GM12891 (cell line): Measurements from ENCODE around the gene SMAP1. TPM values are rescaled to one million over a fixed set of nuclear protein-coding genes. Genes with fewer than 3 reads are reported as not detected.

Source experiments
- DNase-seq: peaks from one replicate; pipeline ENCODE4 v3.0.0; 2011; ENCODE audit warnings: low spot score; ENCODE audit not compliant: insufficient read length
- FAIRE-seq: peaks from 2 replicates; lab custom pipeline; 2011; peaks lifted over from hg19 to GRCh38; lab: Jason Lieb, UNC
- PAX5 ChIP-seq: IDR thresholded peaks from 2 replicates; pipeline ENCODE4 v1.6.1; 2011; ENCODE audit warnings: low read length, moderate library complexity, mild to moderate bottlenecking; ENCODE audit not compliant: insufficient read depth, severe bottlenecking
- POLR2A ChIP-seq: IDR thresholded peaks from 2 replicates; pipeline ENCODE4 v1.6.1; 2011; ENCODE audit warnings: low read depth, low read length, control low read depth
- POLR2AphosphoS5 ChIP-seq: IDR thresholded peaks from 2 replicates; pipeline ENCODE4 v1.6.1; 2011; ENCODE audit warnings: low read depth, low read length, control low read depth
- POU2F2 ChIP-seq: IDR thresholded peaks from 2 replicates; pipeline ENCODE4 v1.6.1; 2011; ENCODE audit warnings: low read depth, mild to moderate bottlenecking, control low read depth, low read length, moderate library complexity
- SPI1 ChIP-seq: IDR thresholded peaks from 2 replicates; pipeline ENCODE4 v1.6.1; 2011; ENCODE audit warnings: low read depth, low read length, control low read depth
- TAF1 ChIP-seq: IDR thresholded peaks from 2 replicates; pipeline ENCODE4 v1.6.1; 2011; ENCODE audit warnings: low read depth, low read length, control low read depth
- polyA plus RNA-seq: library from polyadenylated mRNA; unstranded; fragments of >200 nt; gene quantifications from one replicate; pipeline ENCODE4 v1.2.1, GENCODE V29; 2012; ENCODE audit warnings: low read depth, missing spikeins, inconsistent platforms; ENCODE audit not compliant: missing spikeins

The SMAP1 gene
- 16.5 TPM for polyA plus RNA-seq

DNA sequence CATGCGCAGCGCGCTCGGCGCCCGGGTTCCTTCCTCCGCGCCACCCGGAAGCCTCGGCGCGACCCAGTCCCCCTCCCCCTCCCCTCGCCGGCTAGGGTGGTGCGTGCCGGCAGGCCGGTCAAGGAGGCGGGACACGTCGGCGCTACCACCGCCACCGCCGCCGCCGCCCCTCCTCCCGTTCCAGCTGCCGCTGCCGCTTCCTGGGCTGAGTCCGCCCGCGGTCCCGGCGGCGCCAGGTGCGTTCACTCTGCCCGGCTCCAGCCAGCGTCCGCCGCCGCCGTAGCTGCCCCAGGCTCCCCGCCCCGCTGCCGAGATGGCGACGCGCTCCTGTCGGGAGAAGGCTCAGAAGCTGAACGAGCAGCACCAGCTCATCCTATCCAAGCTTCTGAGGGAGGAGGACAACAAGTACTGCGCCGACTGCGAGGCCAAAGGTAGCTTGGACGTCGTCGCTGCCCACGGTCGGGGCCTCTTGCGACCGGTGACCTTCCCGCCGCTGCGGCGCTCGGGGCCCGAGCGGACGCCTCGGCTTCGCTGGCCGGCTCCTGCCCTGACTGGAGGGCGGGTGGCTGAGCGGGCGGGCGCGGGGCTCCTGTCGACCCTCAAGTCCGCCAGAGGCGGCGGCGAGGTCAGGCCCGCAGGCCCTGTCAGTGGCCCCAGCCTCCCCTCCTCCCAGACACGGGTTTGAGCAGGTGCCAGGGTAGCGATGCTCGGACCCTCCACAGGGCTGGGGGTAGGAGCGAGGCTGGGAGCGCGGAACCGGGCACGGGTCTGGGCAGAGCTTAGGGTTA, at the start of gene SMAP1:
SMAP1 (plus strand) TSS at position 173 of the 788 bp plus-strand sequence; CDS start at position 314, 141 bp downstream.
- FAIRE-seq (peak; percentile 96), DNase-seq (peak; percentile 88)
- TF ChIP-seq SPI1 (0 out of 2 replicates have a peak, but pooled peaks have one; percentile 19), POU2F2 (no peak), POLR2A (no peak), TAF1 (peak; percentile 42; the same call in 1 of the 2 replicates), POLR2AphosphoS5 (peak; percentile 66)

DNA sequence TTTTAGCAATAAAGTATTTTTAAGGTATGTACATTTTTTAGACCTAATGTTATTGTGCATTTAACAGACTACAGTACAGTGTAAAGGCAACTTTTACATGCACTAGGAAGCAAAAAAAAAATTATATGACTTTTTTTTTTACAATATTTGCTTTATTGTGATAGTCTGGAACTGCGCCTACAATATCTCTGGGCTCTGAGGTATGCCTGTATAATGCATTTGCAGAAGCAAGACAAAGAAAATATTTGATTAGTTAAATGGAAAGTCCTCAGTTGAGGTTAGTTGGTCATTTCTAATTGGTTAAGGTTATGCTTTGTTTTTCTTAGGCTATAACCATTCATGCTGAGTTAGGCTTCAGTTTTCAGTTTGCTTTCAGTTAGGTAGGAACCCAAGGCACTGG, 46.9 kb upstream of the SMAP1 start:
- FAIRE-seq (no peak), DNase-seq (no peak)
- TF ChIP-seq SPI1 (no peak), POLR2A (no peak), TAF1 (no peak), POLR2AphosphoS5 (no peak), PAX5 (no peak), POU2F2 (no peak)

DNA sequence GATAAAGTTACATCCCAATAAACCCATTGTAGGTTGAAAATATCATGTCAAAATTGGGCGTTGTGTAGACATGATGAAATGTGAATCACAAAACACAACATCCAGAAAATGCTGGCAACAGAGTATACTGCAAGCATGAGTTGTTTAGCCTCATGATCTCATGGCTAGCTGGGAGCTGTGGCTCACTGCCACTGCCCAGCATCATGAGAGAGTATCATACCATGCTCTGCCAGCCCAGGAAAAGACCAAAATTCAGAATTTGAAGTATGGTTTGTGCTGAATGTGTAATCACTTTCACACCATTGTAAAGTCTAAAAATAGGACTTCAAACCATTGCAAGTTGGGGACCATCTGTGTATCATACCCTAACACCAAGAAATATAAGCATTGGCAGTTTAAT, 45.2 kb upstream of the SMAP1 start:
- FAIRE-seq (no peak), DNase-seq (no peak)
- TF ChIP-seq POLR2A (no peak), POLR2AphosphoS5 (no peak), PAX5 (no peak), TAF1 (no peak), POU2F2 (no peak), SPI1 (no peak)

DNA sequence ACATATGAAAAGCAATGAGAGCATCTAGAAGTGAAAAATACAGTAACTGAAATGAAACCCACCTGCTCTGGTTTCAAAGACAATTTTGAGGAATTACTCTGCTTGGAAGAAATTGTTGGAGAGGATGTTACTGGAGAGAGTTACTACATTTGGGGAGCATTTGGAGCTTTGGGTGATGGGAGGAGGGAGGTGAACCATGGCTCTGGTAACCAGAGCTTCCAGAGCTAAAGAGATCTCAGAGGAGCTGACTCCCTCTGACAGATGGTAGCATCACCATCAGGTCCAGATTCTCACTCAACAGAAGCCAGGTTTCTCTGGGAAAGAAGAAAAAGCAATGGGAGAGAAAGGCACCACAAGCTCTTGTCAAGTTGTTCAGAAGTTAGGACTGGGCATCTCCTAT, 42.2 kb upstream of the SMAP1 start:
- no peak for TF ChIP-seq POLR2A
- TF ChIP-seq PAX5 = no peak
- TF ChIP-seq SPI1 = no peak
- no peak for TF ChIP-seq POLR2AphosphoS5
- TF ChIP-seq POU2F2 = no peak
- no peak for TF ChIP-seq TAF1
- FAIRE-seq (no peak), DNase-seq (no peak)

DNA sequence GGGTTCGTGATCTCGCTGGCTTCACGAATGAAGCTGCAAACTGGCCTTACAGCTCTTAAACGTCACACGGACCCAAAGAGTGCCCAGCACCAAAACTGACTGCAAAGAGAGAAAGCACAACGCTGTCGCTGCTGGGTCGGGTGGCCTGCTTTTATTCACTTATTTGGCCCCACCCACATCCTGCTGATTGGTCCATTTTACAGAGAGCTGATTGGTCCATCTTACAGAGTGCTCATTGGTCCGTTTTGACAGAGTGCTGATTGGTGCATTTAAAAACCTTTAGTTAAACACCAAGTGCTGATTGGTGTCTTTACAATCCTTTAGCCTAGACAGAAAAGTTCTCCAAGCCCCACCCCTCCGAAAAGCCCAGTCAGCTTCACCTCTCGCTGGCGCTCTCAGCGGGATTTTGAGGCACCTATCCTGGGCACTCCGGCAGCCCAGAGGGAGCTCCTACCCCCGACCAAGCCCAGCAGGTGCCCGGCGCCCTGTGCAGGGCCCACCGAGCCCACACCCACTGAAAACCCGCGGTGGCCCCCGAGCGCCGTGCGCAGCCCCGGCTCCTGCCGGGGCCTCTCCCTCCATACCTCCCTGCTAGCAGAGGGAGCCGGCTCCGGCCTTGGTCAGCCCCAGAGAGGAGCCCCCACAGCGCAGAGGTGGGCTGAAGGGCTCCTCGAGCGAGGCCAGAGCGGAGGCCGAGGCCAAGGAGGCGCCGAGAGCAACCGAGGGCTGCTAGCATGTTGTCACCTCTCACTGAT, 40.0 kb upstream of the SMAP1 start:
- FAIRE-seq (no peak), DNase-seq (no peak)
- TF ChIP-seq POLR2AphosphoS5 = no peak
- no peak for TF ChIP-seq SPI1
- no peak for TF ChIP-seq PAX5
- no peak for TF ChIP-seq POLR2A

DNA sequence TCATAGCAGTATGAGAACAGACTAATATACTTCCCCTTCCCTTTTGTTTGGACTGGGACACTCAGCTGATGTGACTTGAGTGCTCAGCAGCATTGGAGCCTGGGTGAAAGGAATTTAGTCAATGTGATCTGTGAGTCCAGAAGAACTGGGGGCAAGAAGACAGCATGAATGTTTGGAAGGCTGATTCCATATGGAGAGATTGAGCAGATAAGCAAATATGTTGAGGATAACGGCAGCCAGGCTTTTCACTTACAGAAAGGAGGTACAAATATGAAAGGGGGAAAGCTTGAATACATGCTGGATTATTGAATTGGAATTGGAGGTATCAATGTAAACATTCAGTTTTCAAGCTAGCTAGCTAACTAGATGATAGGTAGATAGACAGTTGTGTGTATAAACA, 37.8 kb upstream of the SMAP1 start:
- no peak for FAIRE-seq
- no peak for DNase-seq
- no peak for TF ChIP-seq TAF1
- TF ChIP-seq POU2F2 = no peak
- TF ChIP-seq PAX5 = no peak
- TF ChIP-seq SPI1 = no peak
- TF ChIP-seq POLR2A = no peak
- TF ChIP-seq POLR2AphosphoS5 = no peak

DNA sequence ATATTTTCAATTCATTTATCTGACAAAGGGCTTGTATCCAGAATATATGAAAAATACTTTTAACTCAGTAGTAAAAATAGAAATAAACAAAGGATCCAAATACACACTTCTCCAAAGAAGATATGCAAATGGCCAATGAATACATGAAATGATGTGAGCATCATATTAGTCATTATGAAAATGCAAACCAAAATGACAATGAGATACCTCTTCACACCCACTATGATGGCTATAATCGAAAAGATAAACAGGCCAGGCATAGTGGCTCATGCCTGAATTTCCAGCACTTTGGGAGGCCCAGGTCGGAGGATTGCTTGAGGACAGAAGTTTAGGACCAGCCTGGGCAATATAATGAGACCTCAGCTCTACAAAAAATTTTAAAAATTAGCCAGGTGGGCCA, 33.8 kb upstream of the SMAP1 start:
- no peak for DNase-seq
- TF ChIP-seq SPI1 = no peak
- no peak for FAIRE-seq

DNA sequence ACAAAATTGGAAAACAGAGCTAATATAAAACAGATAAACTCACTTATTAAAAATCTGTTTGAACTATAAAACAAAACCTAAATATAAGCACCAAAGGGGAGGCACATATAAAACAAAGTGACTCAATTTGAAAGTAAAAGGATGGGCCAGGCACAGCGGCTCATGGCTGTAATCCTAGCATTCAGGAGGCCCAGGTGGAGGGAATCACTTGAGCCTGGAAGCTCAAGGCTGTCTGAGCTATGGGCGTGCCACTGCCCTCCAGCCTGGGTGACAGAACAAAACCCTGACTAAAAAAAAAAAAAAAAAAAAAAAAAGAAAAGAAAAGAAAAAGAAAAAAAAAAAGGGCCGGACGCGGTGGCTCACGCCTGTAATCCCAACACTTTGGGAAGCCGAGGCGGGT, 31.1 kb upstream of the SMAP1 start:
- FAIRE-seq (no peak), DNase-seq (no peak)
- TF ChIP-seq POLR2AphosphoS5 (no peak), TAF1 (no peak), POU2F2 (no peak), PAX5 (no peak), POLR2A (no peak), SPI1 (no peak)

DNA sequence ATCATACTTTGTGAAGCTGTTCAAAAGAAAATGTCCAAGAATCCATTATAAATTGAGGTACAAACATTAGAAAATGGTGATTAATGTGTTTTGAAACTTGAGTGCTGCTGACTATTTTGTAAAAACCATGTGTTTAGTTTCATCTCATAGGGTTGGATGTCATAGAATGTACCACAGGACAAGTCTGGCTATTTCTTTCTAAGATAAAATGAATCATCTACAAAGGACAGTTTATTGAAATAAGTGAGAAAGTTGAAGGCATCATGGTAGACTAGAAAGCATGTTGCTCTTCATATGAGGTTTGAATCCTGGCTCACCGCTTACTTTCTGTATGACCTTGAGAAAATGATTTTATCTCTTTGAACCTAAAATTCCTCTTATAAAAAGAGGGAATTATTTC, 29.2 kb upstream of the SMAP1 start:
- DNase-seq = no peak
- TF ChIP-seq PAX5 (no peak), POU2F2 (no peak), SPI1 (no peak), TAF1 (no peak), POLR2AphosphoS5 (no peak), POLR2A (no peak)
- no peak for FAIRE-seq
